ENCODE results near the gene VPS26C. TPM values are rescaled to one million over a fixed set of nuclear protein-coding genes. Genes with fewer than 3 reads are reported as not detected.

VPS26C gene
- total RNA-seq, 1 experiment from 2014 or later, result 62.8 TPM

DNA sequence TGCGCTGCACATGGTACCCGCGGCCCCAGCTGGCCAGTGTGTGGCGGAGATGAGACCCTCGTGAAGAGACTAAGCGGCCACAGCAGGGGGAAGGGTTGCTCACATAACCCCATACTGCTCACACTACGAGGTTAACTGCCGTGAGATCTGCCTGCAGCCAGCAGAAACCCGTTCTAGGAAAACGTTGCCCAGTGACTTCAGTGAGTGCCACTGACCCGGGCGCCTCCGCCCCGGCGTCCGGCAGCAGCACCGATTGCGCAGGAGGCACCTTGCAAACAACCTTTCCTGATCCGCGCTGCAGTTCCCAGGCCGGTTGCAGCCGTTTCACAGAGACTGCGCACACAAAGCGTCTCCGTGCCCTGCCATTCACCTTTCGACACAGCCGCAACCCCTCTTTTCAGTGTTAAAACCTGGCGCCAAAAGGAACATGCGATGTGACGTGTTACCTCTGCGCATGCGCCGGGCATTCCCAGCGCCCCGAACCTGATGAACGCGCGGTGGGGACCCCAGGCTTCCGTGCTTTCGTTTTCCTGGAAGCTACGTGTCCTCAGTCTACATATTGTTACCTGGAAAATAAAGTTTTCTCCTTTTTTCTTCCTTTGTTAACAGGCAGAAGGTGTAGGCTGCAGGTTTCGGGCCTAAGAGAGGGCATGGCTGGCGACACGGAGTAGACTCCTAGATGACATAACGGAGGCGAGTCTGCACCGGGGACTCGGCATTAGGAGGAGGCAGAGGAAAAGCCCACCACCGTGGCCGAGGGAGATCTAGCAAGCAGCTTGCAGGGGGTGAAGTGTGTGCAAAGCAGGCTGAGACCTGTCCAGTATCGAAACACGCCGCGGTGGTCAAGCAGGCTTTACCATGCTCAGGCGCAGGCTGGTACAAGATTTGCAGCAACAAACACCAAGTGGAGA is 8.9 kb downstream of the VPS26C start (continued):
- TF ChIP-seq, protein P1, sequence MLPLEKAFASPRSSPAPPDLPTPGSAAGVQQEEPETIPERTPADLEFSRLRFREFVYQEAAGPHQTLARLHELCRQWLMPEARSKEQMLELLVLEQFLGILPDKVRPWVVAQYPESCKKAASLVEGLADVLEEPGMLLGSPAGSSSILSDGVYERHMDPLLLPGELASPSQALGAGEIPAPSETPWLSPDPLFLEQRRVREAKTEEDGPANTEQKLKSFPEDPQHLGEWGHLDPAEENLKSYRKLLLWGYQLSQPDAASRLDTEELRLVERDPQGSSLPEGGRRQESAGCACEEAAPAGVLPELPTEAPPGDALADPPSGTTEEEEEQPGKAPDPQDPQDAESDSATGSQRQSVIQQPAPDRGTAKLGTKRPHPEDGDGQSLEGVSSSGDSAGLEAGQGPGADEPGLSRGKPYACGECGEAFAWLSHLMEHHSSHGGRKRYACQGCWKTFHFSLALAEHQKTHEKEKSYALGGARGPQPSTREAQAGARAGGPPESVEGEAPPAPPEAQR (CRISPR knock-in tag; IDR thresholded peaks at IDR 0.05), result no peak
- TF ChIP-seq MYBL2 (CRISPR knock-in tag; IDR thresholded peaks at IDR 0.05) (peak; percentile 45; the same call in 1 of the 2 replicates), ESRRA (CRISPR knock-in tag; IDR thresholded peaks at IDR 0.05; ENCODE audit: borderline replicate concordance) (0 out of 2 replicates have a peak, but pooled peaks have one; percentile 22), ZBTB21 (CRISPR knock-in tag; IDR thresholded peaks at IDR 0.05; ENCODE audit: borderline replicate concordance) (peak; percentile 78), CBFB (CRISPR knock-in tag; IDR thresholded peaks at IDR 0.05; ENCODE audit: low read depth) (0 out of 2 replicates have a peak, but pooled peaks have one; percentile 66), NFE2L1 (CRISPR knock-in tag; IDR thresholded peaks at IDR 0.05) (peak; percentile 76), TP53 (CRISPR knock-in tag; IDR thresholded peaks at IDR 0.05) (peak; percentile 81), GABPB1 (CRISPR knock-in tag; IDR thresholded peaks at IDR 0.05) (peak; percentile 42; the same call in 1 of the 2 replicates)
- TF ChIP-seq, protein P2, sequence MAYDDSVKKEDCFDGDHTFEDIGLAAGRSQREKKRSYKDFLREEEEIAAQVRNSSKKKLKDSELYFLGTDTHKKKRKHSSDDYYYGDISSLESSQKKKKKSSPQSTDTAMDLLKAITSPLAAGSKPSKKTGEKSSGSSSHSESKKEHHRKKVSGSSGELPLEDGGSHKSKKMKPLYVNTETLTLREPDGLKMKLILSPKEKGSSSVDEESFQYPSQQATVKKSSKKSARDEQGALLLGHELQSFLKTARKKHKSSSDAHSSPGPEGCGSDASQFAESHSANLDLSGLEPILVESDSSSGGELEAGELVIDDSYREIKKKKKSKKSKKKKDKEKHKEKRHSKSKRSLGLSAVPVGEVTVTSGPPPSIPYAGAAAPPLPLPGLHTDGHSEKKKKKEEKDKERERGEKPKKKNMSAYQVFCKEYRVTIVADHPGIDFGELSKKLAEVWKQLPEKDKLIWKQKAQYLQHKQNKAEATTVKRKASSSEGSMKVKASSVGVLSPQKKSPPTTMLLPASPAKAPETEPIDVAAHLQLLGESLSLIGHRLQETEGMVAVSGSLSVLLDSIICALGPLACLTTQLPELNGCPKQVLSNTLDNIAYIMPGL (CRISPR knock-in tag; IDR thresholded peaks at IDR 0.05), result peak; percentile 30; the same call in 1 of the 2 replicates
- TF ChIP-seq, protein P3, sequence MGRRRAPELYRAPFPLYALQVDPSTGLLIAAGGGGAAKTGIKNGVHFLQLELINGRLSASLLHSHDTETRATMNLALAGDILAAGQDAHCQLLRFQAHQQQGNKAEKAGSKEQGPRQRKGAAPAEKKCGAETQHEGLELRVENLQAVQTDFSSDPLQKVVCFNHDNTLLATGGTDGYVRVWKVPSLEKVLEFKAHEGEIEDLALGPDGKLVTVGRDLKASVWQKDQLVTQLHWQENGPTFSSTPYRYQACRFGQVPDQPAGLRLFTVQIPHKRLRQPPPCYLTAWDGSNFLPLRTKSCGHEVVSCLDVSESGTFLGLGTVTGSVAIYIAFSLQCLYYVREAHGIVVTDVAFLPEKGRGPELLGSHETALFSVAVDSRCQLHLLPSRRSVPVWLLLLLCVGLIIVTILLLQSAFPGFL (CRISPR knock-in tag; IDR thresholded peaks at IDR 0.05; ENCODE audit: borderline replicate concordance), result 0 out of 2 replicates have a peak, but pooled peaks have one; percentile 28

DNA sequence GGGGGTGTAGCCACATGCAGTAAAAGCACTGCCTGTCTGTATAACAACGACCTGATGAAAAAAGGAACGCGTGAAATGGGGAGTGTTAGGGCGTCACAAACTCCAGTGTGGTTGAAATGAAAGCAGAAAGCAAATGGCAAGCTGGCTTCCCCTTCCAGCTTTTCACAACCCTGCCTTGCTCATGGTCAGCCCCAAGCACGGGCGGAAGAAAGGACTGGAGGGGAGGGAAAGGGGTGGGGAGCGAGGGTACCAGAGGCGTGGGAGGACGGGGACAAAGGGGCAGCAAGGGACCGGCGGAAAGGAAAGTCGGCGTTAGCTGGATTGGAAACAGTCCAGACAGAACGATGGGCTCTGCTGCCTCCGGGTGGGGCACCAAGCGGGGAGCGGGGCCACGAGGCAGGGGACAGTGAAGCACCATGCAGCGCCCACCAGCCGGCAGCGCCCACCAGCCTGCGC is 9.6 kb downstream of the VPS26C start:
- ChIA-PET POLR2A (interaction anchor here (2.0 to 2.5 kb wide), 2 partner anchors 10 to 108 kb away, joined by 13 read pairs; partner anchors contain the start of genes DYRK1A and VPS26C), CTCF (interaction anchor here (0.5 to 0.8 kb wide), 2 partner anchors 35 to 112 kb away, joined by 3 to 4 read pairs; no protein-coding TSS in a partner anchor)
- Mint-ChIP-seq H3K4me1 (peaks cover 27% of the 10 kb centered on the region), H3K36me3 (no peaks in the 10 kb centered on the region), H3K9me3 (no peaks in the 10 kb centered on the region), H3K27ac (peak overlapping the region; percentile 99), H3K27me3 (ENCODE audit: low read depth) (no peaks in the 10 kb centered on the region), H3K4me3 (peak overlapping the region; percentile 81)
- TF ChIP-seq, protein P4, sequence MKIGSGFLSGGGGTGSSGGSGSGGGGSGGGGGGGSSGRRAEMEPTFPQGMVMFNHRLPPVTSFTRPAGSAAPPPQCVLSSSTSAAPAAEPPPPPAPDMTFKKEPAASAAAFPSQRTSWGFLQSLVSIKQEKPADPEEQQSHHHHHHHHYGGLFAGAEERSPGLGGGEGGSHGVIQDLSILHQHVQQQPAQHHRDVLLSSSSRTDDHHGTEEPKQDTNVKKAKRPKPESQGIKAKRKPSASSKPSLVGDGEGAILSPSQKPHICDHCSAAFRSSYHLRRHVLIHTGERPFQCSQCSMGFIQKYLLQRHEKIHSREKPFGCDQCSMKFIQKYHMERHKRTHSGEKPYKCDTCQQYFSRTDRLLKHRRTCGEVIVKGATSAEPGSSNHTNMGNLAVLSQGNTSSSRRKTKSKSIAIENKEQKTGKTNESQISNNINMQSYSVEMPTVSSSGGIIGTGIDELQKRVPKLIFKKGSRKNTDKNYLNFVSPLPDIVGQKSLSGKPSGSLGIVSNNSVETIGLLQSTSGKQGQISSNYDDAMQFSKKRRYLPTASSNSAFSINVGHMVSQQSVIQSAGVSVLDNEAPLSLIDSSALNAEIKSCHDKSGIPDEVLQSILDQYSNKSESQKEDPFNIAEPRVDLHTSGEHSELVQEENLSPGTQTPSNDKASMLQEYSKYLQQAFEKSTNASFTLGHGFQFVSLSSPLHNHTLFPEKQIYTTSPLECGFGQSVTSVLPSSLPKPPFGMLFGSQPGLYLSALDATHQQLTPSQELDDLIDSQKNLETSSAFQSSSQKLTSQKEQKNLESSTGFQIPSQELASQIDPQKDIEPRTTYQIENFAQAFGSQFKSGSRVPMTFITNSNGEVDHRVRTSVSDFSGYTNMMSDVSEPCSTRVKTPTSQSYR (CRISPR knock-in tag; IDR thresholded peaks at IDR 0.05), result 0 out of 2 replicates have a peak, but pooled peaks have one; percentile 7
- no peak for TF ChIP-seq ZNF317 (CRISPR knock-in tag; IDR thresholded peaks at IDR 0.05; ENCODE audit: borderline replicate concordance, low read depth)
- TF ChIP-seq ETV6 (CRISPR knock-in tag; IDR thresholded peaks at IDR 0.05), result 0 out of 2 replicates have a peak, but pooled peaks have one; percentile 34
- TF ChIP-seq NFATC4 (CRISPR knock-in tag; IDR thresholded peaks at IDR 0.05), result no peak
- no peak for TF ChIP-seq ZNF219 (CRISPR knock-in tag; IDR thresholded peaks at IDR 0.05; ENCODE audit: borderline replicate concordance)
- TF ChIP-seq, protein P3 (CRISPR knock-in tag; IDR thresholded peaks at IDR 0.05; ENCODE audit: borderline replicate concordance), result no peak
- no peak; the same call in 1 of the 2 replicates for ATAC-seq
- DNase-seq (ENCODE audit: low spot score), result no peak
